Measurements from ENCODE around the gene SLC38A2. TPM values are rescaled to one million over a fixed set of nuclear protein-coding genes. Genes with fewer than 3 reads are reported as not detected.

SLC38A2 gene
- total RNA-seq, 1 donor from 2014 or later = 161 TPM

- no peak for DNase-seq (ENCODE audit: low spot score)
- Mint-ChIP-seq H3K4me3 (peak overlapping the region; percentile 92), H3K27me3 (ENCODE audit: insufficient read depth) (peaks cover 3% of the 10 kb centered on the region), H3K4me1 (ENCODE audit: low read depth) (peaks cover 73% of the 10 kb centered on the region), H3K9me3 (no peaks in the 10 kb centered on the region), H3K27ac (peak overlapping the region; percentile 97), H3K36me3 (ENCODE audit: low read depth) (peaks cover 55% of the 10 kb centered on the region)
- intact Hi-C loops (cut with micrococcal nuclease) = loop anchor here (1.0 to 5.0 kb wide), 5 partner anchors 8 to 1338 kb away; partner anchors contain the start of genes ARID2 and RPAP3
Observed at GRCh38 chr12:46369474-46370379, 2.8 kb downstream of the SLC38A2 start.

- Mint-ChIP-seq H3K27ac (peak overlapping the region; percentile 44), H3K36me3 (ENCODE audit: low read depth) (peaks cover 59% of the 10 kb centered on the region), H3K4me1 (ENCODE audit: low read depth) (peaks cover 70% of the 10 kb centered on the region), H3K27me3 (ENCODE audit: insufficient read depth) (peaks cover 3% of the 10 kb centered on the region), H3K9me3 (no peaks in the 10 kb centered on the region), H3K4me3 (peak overlapping the region; percentile 92)
- intact Hi-C loops (cut with micrococcal nuclease) = loop anchor here (1.0 kb wide), 1 partner anchor 8 kb away; no protein-coding TSS in a partner anchor
- no peak for DNase-seq (ENCODE audit: low spot score)
Observed at GRCh38 chr12:46369095-46369473, 3.5 kb downstream of the SLC38A2 start.

- Mint-ChIP-seq H3K4me3 (peak overlapping the region; percentile 92), H3K4me1 (ENCODE audit: low read depth) (peaks cover 68% of the 10 kb centered on the region), H3K27me3 (ENCODE audit: insufficient read depth) (peaks cover 3% of the 10 kb centered on the region), H3K9me3 (no peaks in the 10 kb centered on the region), H3K27ac (peak overlapping the region; percentile 12), H3K36me3 (ENCODE audit: low read depth) (peaks cover 63% of the 10 kb centered on the region)
- DNase-seq (ENCODE audit: low spot score) = no peak
- intact Hi-C loops (cut with micrococcal nuclease) = loop anchor here (1.0 kb wide), 1 partner anchor 7 kb away; no protein-coding TSS in a partner anchor
Observed at GRCh38 chr12:46368684-46369083, 3.9 kb downstream of the SLC38A2 start.

- Mint-ChIP-seq H3K9me3 (no peaks in the 10 kb centered on the region), H3K4me3 (peak overlapping the region; percentile 61), H3K4me1 (ENCODE audit: low read depth) (peaks cover 63% of the 10 kb centered on the region), H3K27ac (peak overlapping the region; percentile 64), H3K27me3 (ENCODE audit: insufficient read depth) (peaks cover 3% of the 10 kb centered on the region), H3K36me3 (ENCODE audit: low read depth) (peaks cover 68% of the 10 kb centered on the region)
- no peak for DNase-seq (ENCODE audit: low spot score)
- intact Hi-C loops (cut with micrococcal nuclease) = no loop called here
Observed at GRCh38 chr12:46368138-46368537, 4.4 kb downstream of the SLC38A2 start.

GRCh38 chr12:46367351-46368029 lies 5.1 kb downstream of the SLC38A2 start:
- intact Hi-C loops (cut with micrococcal nuclease) = no loop called here
- Mint-ChIP-seq H3K4me3 (peak overlapping the region; percentile 61), H3K27me3 (ENCODE audit: insufficient read depth) (peaks cover 3% of the 10 kb centered on the region), H3K4me1 (ENCODE audit: low read depth) (peaks cover 68% of the 10 kb centered on the region), H3K9me3 (no peaks in the 10 kb centered on the region), H3K36me3 (ENCODE audit: low read depth) (peaks cover 74% of the 10 kb centered on the region), H3K27ac (peak overlapping the region; percentile 23)
- DNase-seq (ENCODE audit: low spot score) = no peak

GRCh38 chr12:46366771-46367170 lies 5.8 kb downstream of the SLC38A2 start:
- peaks cover 3% of the 10 kb centered on the region for H3K27me3 Mint-ChIP-seq (ENCODE audit: insufficient read depth)
- no peak overlapping the region for H3K4me3 Mint-ChIP-seq
- no peaks in the 10 kb centered on the region for H3K9me3 Mint-ChIP-seq
- no peak for DNase-seq (ENCODE audit: low spot score)
- no peak overlapping the region for H3K27ac Mint-ChIP-seq
- peaks cover 74% of the 10 kb centered on the region for H3K4me1 Mint-ChIP-seq (ENCODE audit: low read depth)
- intact Hi-C loops (cut with micrococcal nuclease) = no loop called here
- peaks cover 81% of the 10 kb centered on the region for H3K36me3 Mint-ChIP-seq (ENCODE audit: low read depth)

GRCh38 chr12:46365951-46366379 lies 6.6 kb downstream of the SLC38A2 start:
- Mint-ChIP-seq H3K27me3 (ENCODE audit: insufficient read depth) (no peaks in the 10 kb centered on the region), H3K27ac (no peak overlapping the region), H3K36me3 (ENCODE audit: low read depth) (peaks cover 86% of the 10 kb centered on the region), H3K4me1 (ENCODE audit: low read depth) (peaks cover 81% of the 10 kb centered on the region), H3K9me3 (no peaks in the 10 kb centered on the region), H3K4me3 (peak overlapping the region; percentile 11)
- intact Hi-C loops (cut with micrococcal nuclease) = no loop called here
- no peak for DNase-seq (ENCODE audit: low spot score)

- H3K4me3 Mint-ChIP-seq = no peak overlapping the region
- H3K4me1 Mint-ChIP-seq (ENCODE audit: low read depth) = peaks cover 76% of the 10 kb centered on the region
- H3K27ac Mint-ChIP-seq = peak overlapping the region; percentile 40
- H3K36me3 Mint-ChIP-seq (ENCODE audit: low read depth) = peaks cover 82% of the 10 kb centered on the region
- intact Hi-C loops (cut with micrococcal nuclease) = loop anchor here (5.0 kb wide), 1 partner anchor 238 kb away; no protein-coding TSS in a partner anchor
- no peaks in the 10 kb centered on the region for H3K9me3 Mint-ChIP-seq
- no peaks in the 10 kb centered on the region for H3K27me3 Mint-ChIP-seq (ENCODE audit: insufficient read depth)
- DNase-seq (ENCODE audit: low spot score) = no peak
Observed at GRCh38 chr12:46364777-46365580, 7.6 kb downstream of the SLC38A2 start.

- DNase-seq (ENCODE audit: low spot score) = no peak
- Mint-ChIP-seq H3K4me3 (no peak overlapping the region), H3K36me3 (ENCODE audit: low read depth) (peaks cover 82% of the 10 kb centered on the region), H3K27me3 (ENCODE audit: insufficient read depth) (no peaks in the 10 kb centered on the region), H3K4me1 (ENCODE audit: low read depth) (peaks cover 70% of the 10 kb centered on the region), H3K9me3 (no peaks in the 10 kb centered on the region), H3K27ac (no peak overlapping the region)
- intact Hi-C loops (cut with micrococcal nuclease) = loop anchor here (5.0 kb wide), 1 partner anchor 237 kb away; no protein-coding TSS in a partner anchor
Observed at GRCh38 chr12:46364300-46364696, 8.3 kb downstream of the SLC38A2 start.

- H3K27ac Mint-ChIP-seq = no peak overlapping the region
- no peaks in the 10 kb centered on the region for H3K27me3 Mint-ChIP-seq (ENCODE audit: insufficient read depth)
- no peak overlapping the region for H3K4me3 Mint-ChIP-seq
- no peak for DNase-seq (ENCODE audit: low spot score)
- peaks cover 82% of the 10 kb centered on the region for H3K36me3 Mint-ChIP-seq (ENCODE audit: low read depth)
- intact Hi-C loops (cut with micrococcal nuclease) = loop anchor here (5.0 kb wide), 1 partner anchor 236 kb away; no protein-coding TSS in a partner anchor
- peaks cover 66% of the 10 kb centered on the region for H3K4me1 Mint-ChIP-seq (ENCODE audit: low read depth)
- no peaks in the 10 kb centered on the region for H3K9me3 Mint-ChIP-seq
Observed at GRCh38 chr12:46363582-46364299, 8.8 kb downstream of the SLC38A2 start.

GRCh38 chr12:46362895-46363581 lies 9.5 kb downstream of the SLC38A2 start:
- no peak for DNase-seq (ENCODE audit: low spot score)
- H3K9me3 Mint-ChIP-seq = no peaks in the 10 kb centered on the region
- H3K36me3 Mint-ChIP-seq (ENCODE audit: low read depth) = peaks cover 80% of the 10 kb centered on the region
- H3K27me3 Mint-ChIP-seq (ENCODE audit: insufficient read depth) = no peaks in the 10 kb centered on the region
- H3K4me3 Mint-ChIP-seq = no peak overlapping the region
- peaks cover 60% of the 10 kb centered on the region for H3K4me1 Mint-ChIP-seq (ENCODE audit: low read depth)
- intact Hi-C loops (cut with micrococcal nuclease) = loop anchor here (5.0 kb wide), 1 partner anchor 236 kb away; no protein-coding TSS in a partner anchor
- H3K27ac Mint-ChIP-seq = peak overlapping the region; percentile 63

Measured in activated T-helper 1 cell treated with anti-CD3 and anti-CD28 coated beads, Interleukin-12 subunit alpha, Interleukin-12 subunit beta, Interleukin-2, Interleukin-4 antibody, amounts not matched to agents 30 ng/mL and 10 ng/mL and 1 ng/mL, durations not matched to agents 14 hours and 24 hours and 36 hours (primary cell).